AG20443 (cell line): ENCODE data around the gene YWHAH.
"Not testable (repeated sequence)": the region's sequence is repeated elsewhere in the genome, so short reads cannot be mapped to it uniquely, and the experiment has no call there.

Experiments used
- DNase-seq: peaks from one replicate; pipeline ENCODE4 v3.0.0; 2012; ENCODE audit warnings: low spot score, mixed read lengths

Gene YWHAH

GRCh38 chr22:31981976-31982375, 37.6 kb downstream of the YWHAH start:
- not testable (repeated sequence) for DNase-seq

DNA sequence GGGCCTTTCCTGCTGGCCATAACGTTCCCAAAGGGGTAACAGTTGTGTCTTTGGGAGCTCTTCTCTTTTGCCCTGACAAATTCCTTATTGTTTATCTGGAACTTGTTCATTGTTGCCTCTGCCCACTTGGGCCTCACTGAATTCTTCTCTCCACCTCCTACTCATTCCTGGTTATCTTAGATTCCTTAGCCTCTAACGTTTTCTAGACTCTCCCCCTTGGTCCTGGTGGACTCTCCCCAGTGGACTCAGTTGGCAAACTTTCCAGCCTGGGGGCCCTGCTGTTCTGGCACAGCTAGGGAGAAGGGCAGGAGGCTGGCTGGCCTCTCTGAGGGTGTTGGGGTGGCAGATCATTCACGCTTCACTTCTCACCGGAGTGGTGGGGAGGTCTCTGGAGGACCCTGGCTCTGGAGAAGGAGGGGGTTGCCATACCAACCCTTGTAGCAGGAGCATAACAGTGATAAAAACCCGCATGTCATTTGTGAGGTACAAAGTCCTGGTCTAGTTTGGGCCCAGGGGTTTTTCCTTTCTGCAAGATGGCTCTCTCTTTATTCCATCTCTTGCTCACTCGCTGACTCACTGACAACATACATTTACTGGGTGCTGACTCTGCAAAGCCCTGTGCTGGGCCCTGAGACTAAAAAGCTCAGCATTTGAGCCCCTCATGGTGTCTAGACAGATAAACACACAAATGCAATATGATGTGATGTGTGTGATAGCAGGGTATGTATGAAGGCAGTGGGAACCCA, 39.7 kb downstream of the YWHAH start:
- DNase-seq, result no peak

GRCh38 chr22:31987218-31987617, 42.9 kb downstream of the YWHAH start:
- no peak for DNase-seq

- DNase-seq, result no peak
Measured at GRCh38 chr22:31991102-31991839, 46.9 kb downstream of the YWHAH start.

DNA sequence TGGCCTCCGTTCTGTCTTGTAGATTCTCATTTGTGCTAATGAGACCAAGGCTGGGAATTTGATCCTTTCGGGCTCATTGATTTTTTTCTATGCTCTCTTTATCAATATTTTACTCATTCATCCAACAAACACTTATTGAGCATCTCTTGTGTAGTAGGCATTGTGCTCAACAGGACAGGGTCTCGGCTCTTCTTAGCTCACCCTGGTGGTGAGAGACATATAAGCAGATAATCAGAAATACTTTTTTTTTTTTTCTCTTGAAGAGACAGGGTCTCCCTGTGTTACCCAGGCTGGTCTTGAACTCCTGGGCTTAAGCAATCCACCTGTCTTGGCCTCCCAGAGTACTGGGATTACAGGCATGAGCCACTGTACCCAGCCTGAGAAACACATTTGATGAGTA, 50.7 kb downstream of the YWHAH start:
- no peak for DNase-seq

GRCh38 chr22:31995807-31996206, 51.5 kb downstream of the YWHAH start:
- DNase-seq, result no peak

DNA sequence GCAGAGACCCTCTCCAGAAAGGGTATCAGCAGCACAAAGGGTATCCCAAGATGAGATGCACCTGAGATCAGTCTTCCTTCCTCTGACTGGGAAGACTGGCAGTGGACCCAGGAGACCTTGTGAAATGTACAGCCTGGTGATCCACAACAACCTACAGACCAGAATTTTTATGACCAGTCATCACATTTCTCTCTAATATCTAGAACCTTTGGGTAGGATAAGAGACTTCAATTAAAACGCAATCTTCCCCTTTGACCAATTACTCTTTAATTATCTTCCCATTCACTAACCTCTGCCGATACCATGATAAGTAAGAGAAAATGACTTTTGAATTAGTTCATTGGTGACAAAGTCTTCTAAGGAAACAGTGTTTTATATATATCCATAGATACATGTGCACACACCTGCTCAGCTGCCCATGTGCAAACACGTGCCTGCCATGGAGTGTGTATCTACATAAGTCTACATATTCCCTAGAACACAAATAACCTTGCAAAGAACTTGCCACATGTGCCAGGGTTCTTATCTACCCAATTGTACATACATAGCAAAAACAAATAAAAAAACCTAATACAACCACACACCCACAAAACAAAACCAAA, 54.5 kb downstream of the YWHAH start:
- no peak for DNase-seq

- DNase-seq, result no peak
Measured at GRCh38 chr22:32000181-32000580, 55.8 kb downstream of the YWHAH start.

- peak; percentile 22 for DNase-seq
Measured at GRCh38 chr22:32005453-32005852, 61.1 kb downstream of the YWHAH start.
